Measurements from ENCODE around the gene LRP5.

LRP5 gene

GRCh38 chr11:68436985-68437926 is 124.9 kb downstream of the LRP5 start:
- ChIA-PET POLR2A (ENCODE audit: low non-redundant PET) (no interaction called here), CTCF (no interaction called here)
- H3K27ac ChIP-seq, result peak overlapping the region; percentile 60
- DNase-seq (ENCODE audit: low spot score), result peak; percentile 40
- TF ChIP-seq CTCF (conservative IDR thresholded peaks at IDR 0.05; ENCODE audit: low read depth), result no peak

- ChIA-PET POLR2A (ENCODE audit: low non-redundant PET) (interaction anchor here (0.5 kb wide), 1 partner anchor 903 kb away, joined by 3 read pairs; no protein-coding TSS in a partner anchor), CTCF (no interaction called here)
Measured at GRCh38 chr11:68437927-68438657, 125.7 kb downstream of the LRP5 start.

GRCh38 chr11:68438658-68439259 is 126.4 kb downstream of the LRP5 start:
- peak overlapping the region; percentile 60 for H3K27ac ChIP-seq
- no peak for TF ChIP-seq CTCF (conservative IDR thresholded peaks at IDR 0.05; ENCODE audit: low read depth)
- no peak for DNase-seq (ENCODE audit: low spot score)
- ChIA-PET POLR2A (ENCODE audit: low non-redundant PET) (interaction anchor here (0.5 kb wide), 1 partner anchor 904 kb away, joined by 3 read pairs; no protein-coding TSS in a partner anchor), CTCF (interaction anchor here (0.6 kb wide), 1 partner anchor 169 kb away, joined by 3 read pairs; no protein-coding TSS in a partner anchor)

More at GRCh38 chr11:68437927-68438657, 125.7 kb downstream of the LRP5 start:
- peak overlapping the region; percentile 60 for H3K27ac ChIP-seq
- TF ChIP-seq CTCF (conservative IDR thresholded peaks at IDR 0.05; ENCODE audit: low read depth), result no peak
- no peak for DNase-seq (ENCODE audit: low spot score)

- TF ChIP-seq CTCF (conservative IDR thresholded peaks at IDR 0.05; ENCODE audit: low read depth), result no peak
- no peak for DNase-seq (ENCODE audit: low spot score)
- ChIA-PET POLR2A (ENCODE audit: low non-redundant PET) (no interaction called here), CTCF (interaction anchor here (0.6 kb wide), 1 partner anchor 168 kb away, joined by 3 read pairs; no protein-coding TSS in a partner anchor)
- peak overlapping the region; percentile 60 for H3K27ac ChIP-seq
Measured at GRCh38 chr11:68439355-68440065, 127.1 kb downstream of the LRP5 start.

GRCh38 chr11:68440224-68440623 is 127.8 kb downstream of the LRP5 start:
- H3K27ac ChIP-seq, result peak overlapping the region; percentile 41
- no peak for TF ChIP-seq CTCF (conservative IDR thresholded peaks at IDR 0.05; ENCODE audit: low read depth)
- DNase-seq (ENCODE audit: low spot score), result no peak
- ChIA-PET CTCF (no interaction called here), POLR2A (ENCODE audit: low non-redundant PET) (no interaction called here)

Data from RWPE1 (cell line).